ENCODE results near the gene ADAT3.

The ADAT3 gene

DNA sequence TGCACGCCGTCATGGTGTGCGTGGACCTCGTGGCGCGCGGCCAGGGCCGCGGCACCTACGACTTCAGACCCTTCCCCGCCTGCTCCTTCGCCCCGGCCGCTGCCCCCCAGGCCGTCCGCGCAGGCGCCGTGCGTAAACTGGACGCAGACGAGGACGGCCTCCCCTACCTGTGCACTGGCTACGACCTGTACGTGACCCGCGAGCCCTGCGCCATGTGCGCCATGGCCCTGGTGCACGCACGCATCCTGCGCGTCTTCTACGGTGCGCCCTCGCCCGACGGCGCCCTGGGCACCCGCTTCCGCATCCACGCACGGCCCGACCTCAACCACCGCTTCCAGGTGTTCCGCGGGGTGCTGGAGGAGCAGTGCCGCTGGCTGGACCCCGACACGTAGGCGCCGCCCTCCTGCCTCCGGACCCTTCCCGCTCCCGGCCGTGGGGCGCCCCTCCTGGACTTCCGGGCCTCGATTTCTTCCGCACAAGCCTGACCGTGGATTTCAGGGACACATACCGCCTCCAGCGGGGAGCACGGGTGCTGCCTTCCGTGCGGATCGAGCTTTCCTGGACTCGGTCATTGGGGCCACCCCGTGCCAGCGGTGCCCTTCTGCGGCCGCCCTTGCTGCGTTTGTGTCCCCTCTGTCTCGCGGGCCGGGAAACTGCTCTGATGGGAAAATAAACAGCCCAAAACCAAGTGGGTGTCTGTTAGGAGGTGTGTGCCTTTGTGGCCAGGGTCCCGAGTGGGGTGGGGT is 7.7 kb downstream of the ADAT3 start:
- TF ChIP-seq FOXP2 (optimal IDR thresholded peaks at IDR 0.05; ENCODE audit: control extremely low read depth, extremely low read length, insufficient read depth) (no peak), EZH2 (IDR thresholded peaks at IDR 0.05) (no peak), POLR2AphosphoS5 (IDR thresholded peaks at IDR 0.05; ENCODE audit: borderline replicate concordance, low read depth, low read length) (no peak)
- DNase-seq (ENCODE audit: low read depth, low spot score), result no peak
- H3K9ac ChIP-seq (ENCODE audit: insufficient read length), result no peak overlapping the region
- no peak overlapping the region for H3K4me3 ChIP-seq
- no peaks in the 10 kb centered on the region for H3K9me3 ChIP-seq (ENCODE audit: low read depth, low read length)
- H3K27ac ChIP-seq, result no peak overlapping the region
- peaks cover 8% of the 10 kb centered on the region; the same call in 1 of the 2 replicates for H3K36me3 ChIP-seq (ENCODE audit: insufficient read depth, low read length)

DNA sequence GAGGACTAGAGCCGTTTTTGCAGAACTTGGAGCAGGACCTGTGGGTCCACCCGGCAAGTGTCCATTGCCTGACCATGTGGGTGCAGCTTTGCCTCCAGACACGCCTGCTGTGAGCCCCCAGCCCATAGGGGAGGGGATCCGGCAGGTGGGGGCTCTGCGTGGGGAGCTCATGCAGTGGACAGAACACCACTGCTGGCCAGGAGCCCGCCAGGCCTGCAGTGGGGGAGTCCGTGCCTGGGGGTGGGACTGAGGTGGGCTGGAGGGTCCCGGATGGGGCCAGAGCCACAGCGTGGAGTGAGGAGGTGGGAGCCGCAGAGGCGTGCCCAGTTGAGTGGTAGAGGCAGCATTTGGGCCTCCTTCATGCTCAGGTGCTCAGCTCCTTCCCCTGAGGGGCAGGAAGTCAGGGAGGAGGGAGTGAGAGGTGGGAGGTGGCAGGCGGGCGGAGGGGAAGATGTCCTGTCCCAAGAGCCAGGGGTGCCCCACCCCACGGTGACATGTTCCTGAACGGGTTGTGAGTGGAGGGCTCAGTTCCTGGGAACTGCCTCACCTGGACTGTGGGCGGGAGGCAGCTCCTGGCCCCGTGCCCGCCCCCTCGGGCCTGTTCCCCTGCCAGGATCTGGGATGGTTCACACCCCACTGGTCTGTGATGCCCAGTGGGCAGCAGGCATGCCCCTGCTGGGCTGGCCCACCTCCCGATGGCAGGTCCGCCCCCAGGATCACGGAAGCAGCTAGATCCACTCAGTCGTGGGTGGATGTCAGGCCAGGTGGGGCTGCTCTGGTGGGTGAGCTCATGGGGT is 8.8 kb downstream of the ADAT3 start:
- H3K27ac ChIP-seq, result no peak overlapping the region
- peaks cover 12% of the 10 kb centered on the region; the same call in 1 of the 2 replicates for H3K36me3 ChIP-seq (ENCODE audit: insufficient read depth, low read length)
- no peak overlapping the region for H3K4me3 ChIP-seq
- no peak for TF ChIP-seq POLR2AphosphoS5 (IDR thresholded peaks at IDR 0.05; ENCODE audit: borderline replicate concordance, low read depth, low read length)
- no peak for TF ChIP-seq FOXP2 (optimal IDR thresholded peaks at IDR 0.05; ENCODE audit: control extremely low read depth, extremely low read length, insufficient read depth)
- TF ChIP-seq EZH2 (IDR thresholded peaks at IDR 0.05), result no peak
- no peak for DNase-seq (ENCODE audit: low read depth, low spot score)
- H3K9ac ChIP-seq (ENCODE audit: insufficient read length), result no peak overlapping the region
- no peaks in the 10 kb centered on the region for H3K9me3 ChIP-seq (ENCODE audit: low read depth, low read length)

DNA sequence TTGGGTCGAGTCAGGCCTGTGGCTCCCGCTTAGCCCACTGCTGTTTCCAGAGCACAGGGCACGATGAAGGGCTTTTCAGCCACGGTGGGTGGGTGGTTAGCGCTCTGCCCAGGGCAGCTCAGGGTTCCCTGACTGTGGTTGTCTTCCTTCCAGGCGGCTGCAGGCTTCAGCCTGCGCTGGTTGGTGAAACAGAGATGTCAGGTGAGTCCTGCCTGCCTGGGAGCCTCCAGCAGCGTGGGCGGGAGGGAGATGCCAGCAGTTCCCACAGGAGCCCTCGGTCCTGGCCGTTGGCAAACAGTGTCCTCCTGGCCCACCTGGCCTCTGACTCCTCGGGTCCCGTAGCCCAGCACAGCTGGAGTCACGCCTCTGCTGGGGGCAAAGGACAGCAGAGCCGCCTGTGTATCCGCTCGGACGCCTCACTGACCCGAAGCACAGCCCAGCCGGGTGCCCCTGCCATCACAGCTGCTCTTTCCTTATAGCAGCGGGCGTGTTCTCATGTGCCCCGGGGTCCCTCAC is 9.7 kb downstream of the ADAT3 start:
- no peak overlapping the region for H3K9ac ChIP-seq (ENCODE audit: insufficient read length)
- no peak for DNase-seq (ENCODE audit: low read depth, low spot score)
- H3K4me3 ChIP-seq, result no peak overlapping the region
- H3K36me3 ChIP-seq (ENCODE audit: insufficient read depth, low read length), result peaks cover 12% of the 10 kb centered on the region; the same call in 1 of the 2 replicates
- no peak overlapping the region for H3K27ac ChIP-seq
- H3K9me3 ChIP-seq (ENCODE audit: low read depth, low read length), result no peaks in the 10 kb centered on the region
- TF ChIP-seq EZH2 (IDR thresholded peaks at IDR 0.05), result no peak
- TF ChIP-seq FOXP2 (optimal IDR thresholded peaks at IDR 0.05; ENCODE audit: control extremely low read depth, extremely low read length, insufficient read depth), result no peak
- no peak for TF ChIP-seq POLR2AphosphoS5 (IDR thresholded peaks at IDR 0.05; ENCODE audit: borderline replicate concordance, low read depth, low read length)

DNA sequence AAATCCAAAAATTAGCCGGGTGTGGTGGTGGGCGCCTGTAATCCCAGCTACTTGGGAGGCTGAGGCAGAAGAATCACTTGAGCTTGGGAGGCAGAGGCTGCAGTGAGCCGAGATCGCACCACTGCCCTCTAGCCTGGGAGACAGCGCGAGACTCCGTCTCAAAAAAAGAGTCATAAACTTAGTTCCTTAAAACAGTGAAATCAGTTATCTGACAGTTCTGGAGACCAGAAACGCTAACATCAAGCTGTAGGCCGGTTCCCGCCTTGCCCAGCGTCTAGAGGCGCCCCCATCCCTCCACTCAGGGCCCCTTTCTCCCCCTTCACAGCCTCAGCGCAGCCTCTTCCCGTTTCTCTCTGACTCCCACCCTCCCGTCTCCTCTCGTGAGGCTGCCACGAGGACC is 11.9 kb downstream of the ADAT3 start:
- no peak for TF ChIP-seq EZH2 (IDR thresholded peaks at IDR 0.05)
- no peak for TF ChIP-seq FOXP2 (optimal IDR thresholded peaks at IDR 0.05; ENCODE audit: control extremely low read depth, extremely low read length, insufficient read depth)
- TF ChIP-seq POLR2AphosphoS5 (IDR thresholded peaks at IDR 0.05; ENCODE audit: borderline replicate concordance, low read depth, low read length), result no peak
- peaks cover 23% of the 10 kb centered on the region; the same call in 1 of the 2 replicates for H3K36me3 ChIP-seq (ENCODE audit: insufficient read depth, low read length)
- H3K4me3 ChIP-seq, result no peak overlapping the region
- no peak overlapping the region for H3K27ac ChIP-seq
- no peaks in the 10 kb centered on the region for H3K9me3 ChIP-seq (ENCODE audit: low read depth, low read length)
- no peak overlapping the region for H3K9ac ChIP-seq (ENCODE audit: insufficient read length)
- DNase-seq (ENCODE audit: low read depth, low spot score), result no peak

DNA sequence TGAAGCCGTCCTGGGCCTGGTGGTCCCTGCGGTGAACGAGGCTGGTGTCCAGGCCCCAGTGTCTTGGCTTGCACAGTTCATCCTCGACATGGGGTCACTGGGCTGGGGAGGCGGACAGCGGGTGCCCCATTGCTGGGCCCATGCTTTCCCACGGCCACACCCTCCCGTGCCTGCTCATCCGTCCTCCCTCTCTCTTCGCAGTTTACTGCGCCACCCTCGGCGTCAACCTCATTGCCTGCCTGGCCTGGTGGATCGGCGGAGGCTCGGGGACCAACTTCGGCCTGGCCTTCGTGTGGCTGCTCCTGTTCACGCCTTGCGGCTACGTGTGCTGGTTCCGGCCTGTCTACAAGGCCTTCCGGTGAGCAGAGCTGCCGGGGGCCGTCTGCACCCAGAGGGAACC is 12.7 kb downstream of the ADAT3 start:
- Histone ChIP-seq H3K4me3 (no peak overlapping the region), H3K9me3 (ENCODE audit: low read depth, low read length) (no peaks in the 10 kb centered on the region), H3K27ac (no peak overlapping the region), H3K36me3 (ENCODE audit: insufficient read depth, low read length) (peaks cover 20% of the 10 kb centered on the region; the same call in 1 of the 2 replicates), H3K9ac (ENCODE audit: insufficient read length) (no peak overlapping the region)
- TF ChIP-seq FOXP2 (optimal IDR thresholded peaks at IDR 0.05; ENCODE audit: control extremely low read depth, extremely low read length, insufficient read depth) (no peak), POLR2AphosphoS5 (IDR thresholded peaks at IDR 0.05; ENCODE audit: borderline replicate concordance, low read depth, low read length) (no peak), EZH2 (IDR thresholded peaks at IDR 0.05) (no peak)
- DNase-seq (ENCODE audit: low read depth, low spot score), result no peak

DNA sequence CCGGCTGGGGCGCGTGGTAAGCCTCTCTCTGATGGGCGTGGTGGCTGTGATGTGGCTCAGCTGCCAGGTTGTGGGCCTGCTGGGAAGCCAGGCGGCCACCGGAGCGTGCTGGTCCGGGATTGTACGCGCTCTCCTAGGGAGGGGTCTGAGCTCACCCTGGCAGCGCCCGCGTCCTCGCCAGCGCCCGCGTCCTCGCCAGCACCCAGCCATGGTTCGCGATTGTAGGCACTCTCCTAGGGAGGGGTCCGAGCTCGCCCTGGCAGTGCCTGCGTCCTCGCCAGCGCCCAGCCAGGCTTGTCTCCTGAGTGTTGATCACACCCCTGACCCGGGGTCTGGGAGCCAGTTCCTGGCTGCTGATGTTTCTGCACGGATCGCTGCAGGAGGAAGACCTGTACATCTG is 13.8 kb downstream of the ADAT3 start:
- H3K9me3 ChIP-seq (ENCODE audit: low read depth, low read length), result no peaks in the 10 kb centered on the region
- TF ChIP-seq EZH2 (IDR thresholded peaks at IDR 0.05), result no peak
- TF ChIP-seq POLR2AphosphoS5 (IDR thresholded peaks at IDR 0.05; ENCODE audit: borderline replicate concordance, low read depth, low read length), result no peak
- no peak for TF ChIP-seq FOXP2 (optimal IDR thresholded peaks at IDR 0.05; ENCODE audit: control extremely low read depth, extremely low read length, insufficient read depth)
- no peak overlapping the region for H3K9ac ChIP-seq (ENCODE audit: insufficient read length)
- H3K4me3 ChIP-seq, result no peak overlapping the region
- DNase-seq (ENCODE audit: low read depth, low spot score), result no peak
- H3K27ac ChIP-seq, result no peak overlapping the region
- peaks cover 16% of the 10 kb centered on the region; the same call in 1 of the 2 replicates for H3K36me3 ChIP-seq (ENCODE audit: insufficient read depth, low read length)

DNA sequence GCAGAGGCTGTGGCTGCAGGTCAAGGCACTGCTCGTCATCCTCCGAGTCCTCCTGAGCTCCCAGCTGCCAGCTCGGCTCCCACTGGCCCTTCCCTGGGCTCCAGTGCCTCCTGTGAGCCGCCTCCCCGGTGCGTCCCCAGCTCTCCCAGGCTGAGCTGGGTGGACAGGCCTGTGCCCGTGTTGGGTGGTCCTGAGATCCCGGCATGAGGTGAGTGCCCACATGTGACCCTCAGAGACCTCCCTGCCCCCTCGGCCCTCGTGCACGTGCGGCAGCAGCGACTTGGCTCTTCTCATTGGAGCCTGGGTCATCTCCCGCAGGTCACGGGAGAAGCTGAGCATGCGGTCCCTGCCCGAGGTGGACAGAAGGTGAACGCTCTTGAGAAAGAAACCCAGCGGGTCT is 15.4 kb downstream of the ADAT3 start:
- H3K9me3 ChIP-seq (ENCODE audit: low read depth, low read length), result no peaks in the 10 kb centered on the region
- H3K4me3 ChIP-seq, result no peak overlapping the region
- H3K36me3 ChIP-seq (ENCODE audit: insufficient read depth, low read length), result peaks cover 16% of the 10 kb centered on the region; the same call in 1 of the 2 replicates
- H3K9ac ChIP-seq (ENCODE audit: insufficient read length), result no peak overlapping the region
- no peak overlapping the region for H3K27ac ChIP-seq
- TF ChIP-seq POLR2AphosphoS5 (IDR thresholded peaks at IDR 0.05; ENCODE audit: borderline replicate concordance, low read depth, low read length) (no peak), EZH2 (IDR thresholded peaks at IDR 0.05) (no peak), FOXP2 (optimal IDR thresholded peaks at IDR 0.05; ENCODE audit: control extremely low read depth, extremely low read length, insufficient read depth) (no peak)
- DNase-seq (ENCODE audit: low read depth, low spot score), result no peak

DNA sequence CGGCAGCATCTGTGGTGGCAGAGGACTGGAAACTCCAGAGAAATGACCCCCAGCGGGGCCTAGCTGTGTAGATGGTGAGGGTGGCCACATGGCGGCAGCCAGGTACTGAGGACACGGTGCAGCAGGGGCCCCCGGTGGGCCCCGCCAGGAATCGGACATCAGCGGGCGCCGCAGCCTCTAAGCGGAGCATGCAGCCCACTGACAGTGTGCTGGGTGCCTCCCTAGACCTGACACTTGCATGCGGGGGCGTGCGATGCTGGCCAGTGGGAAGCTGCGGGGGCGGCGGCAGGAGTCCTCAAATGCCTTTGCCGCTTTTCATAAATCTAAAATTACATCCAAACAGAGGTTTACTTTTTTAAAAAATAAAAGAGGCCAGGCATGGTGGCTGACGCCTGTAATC is 16.1 kb downstream of the ADAT3 start:
- DNase-seq (ENCODE audit: low read depth, low spot score), result no peak
- no peak overlapping the region for H3K4me3 ChIP-seq
- H3K9ac ChIP-seq (ENCODE audit: insufficient read length), result no peak overlapping the region
- H3K36me3 ChIP-seq (ENCODE audit: insufficient read depth, low read length), result peaks cover 16% of the 10 kb centered on the region; the same call in 1 of the 2 replicates
- H3K27ac ChIP-seq, result no peak overlapping the region
- no peaks in the 10 kb centered on the region for H3K9me3 ChIP-seq (ENCODE audit: low read depth, low read length)
- TF ChIP-seq FOXP2 (optimal IDR thresholded peaks at IDR 0.05; ENCODE audit: control extremely low read depth, extremely low read length, insufficient read depth) (no peak), POLR2AphosphoS5 (IDR thresholded peaks at IDR 0.05; ENCODE audit: borderline replicate concordance, low read depth, low read length) (no peak), EZH2 (IDR thresholded peaks at IDR 0.05) (no peak)
